HCT116 (cell line): Measurements from ENCODE around the gene KIAA1671.

Source experiments
- CEBPB ChIP-seq: IDR thresholded peaks from 2 replicates; pipeline ENCODE4 v1.6.1; 2012; ENCODE audit warnings: low read depth
- CTCF ChIP-seq, 3 experiments: fragments of 200-600 bp in 1 of 3; sonication (generic) in 1 of 3; IDR thresholded peaks in 2 of 3; conservative IDR thresholded peaks in 1 of 3; 2 replicates each; pipeline ENCODE4 v1.5.1; 2012 to 2017; ENCODE audit warnings: low read depth in 2 of 3, low read length in 2 of 3, antibody characterized with exemption in 1 of 3, borderline replicate concordance in 1 of 3, control low read depth in 1 of 3, mild to moderate bottlenecking in 1 of 3, mixed read lengths in 1 of 3, mixed run types in 1 of 3, moderate library complexity in 1 of 3; ENCODE audit not compliant: insufficient read depth in 1 of 3
- EZH2 ChIP-seq: fragments of 200-600 bp; sonication (generic); IDR thresholded peaks from 2 replicates; pipeline ENCODE4 v1.6.1; 2017; ENCODE audit warnings: antibody characterized with exemption, mixed run types
- EZH2phosphoT487 ChIP-seq: fragments of 200-600 bp; IDR thresholded peaks from 2 replicates; pipeline ENCODE4 v1.6.1; 2018; ENCODE audit warnings: antibody characterized with exemption, borderline replicate concordance
- JUND ChIP-seq: IDR thresholded peaks from 2 replicates; pipeline ENCODE4 v1.6.1; 2012
- POLR2A ChIP-seq: IDR thresholded peaks from 2 replicates; pipeline ENCODE4 v1.7.0; 2011; ENCODE audit warnings: borderline replicate concordance; ENCODE audit not compliant: insufficient read depth, insufficient read length; ENCODE audit errors: extremely low read depth
- SIN3A ChIP-seq: IDR thresholded peaks from 2 replicates; pipeline ENCODE4 v1.6.1; 2012; ENCODE audit warnings: low read depth
- SP1 ChIP-seq: IDR thresholded peaks from 2 replicates; pipeline ENCODE4 v1.6.1; 2012; ENCODE audit warnings: low read depth
- SRF ChIP-seq: IDR thresholded peaks from 2 replicates; pipeline ENCODE4 v1.6.1; 2012; ENCODE audit warnings: low read depth
- YY1 ChIP-seq: IDR thresholded peaks from 2 replicates; pipeline ENCODE4 v1.6.1; 2011; ENCODE audit warnings: low read length, low read depth, moderate library complexity, mild to moderate bottlenecking; ENCODE audit not compliant: insufficient replicate concordance; ENCODE audit errors: extremely low read depth
- ZNF274 ChIP-seq: fragments of 200-500 bp; sonication (Bioruptor generic); IDR thresholded peaks from 2 replicates; pipeline ENCODE4 v1.6.1; 2014; ENCODE audit warnings: mild to moderate bottlenecking, low read depth, low read length, inconsistent platforms

- TF ChIP-seq CTCF (IDR thresholded peaks at IDR 0.05 in 2 of 3, conservative IDR thresholded peaks at IDR 0.05 in 1 of 3; ENCODE audit: borderline replicate concordance in 1 of 3, insufficient read depth in 1 of 3, low read depth in 2 of 3, low read length in 2 of 3) = no peak
- TF ChIP-seq POLR2A = no peak
- TF ChIP-seq CEBPB = no peak
- TF ChIP-seq SRF = no peak
- no peak for TF ChIP-seq EZH2phosphoT487
- TF ChIP-seq JUND = no peak
- no peak for TF ChIP-seq SIN3A
- no peak for TF ChIP-seq EZH2
- TF ChIP-seq ZNF274 = no peak
- TF ChIP-seq SP1 = no peak
- no peak for TF ChIP-seq YY1
Observed at GRCh38 chr22:24926849-24927579, 25.5 kb upstream of the KIAA1671 start.
